Left lung (tissue), 10 donors: ENCODE data around the gene RPTOR. TPM values are rescaled to one million over a fixed set of nuclear protein-coding genes. Genes with fewer than 3 reads are reported as not detected.
A peak's percentile ranks its signal among the peaks of the same experiment; 100 is the strongest.

Experiments used
- ATAC-seq: fragments of 200-7000 bp; cut with Tn5 transposase; one replicate; pipeline ENCODE4 v1.9.1; 2020; ENCODE audit warnings: moderate library complexity
- DNase-seq, 4 donors: peaks; one replicate each; pipeline ENCODE4 v3.0.0-alpha.2; 2013 to 2020
- H3K27ac ChIP-seq, 2 donors: fragments of 200-600 bp; sonication (generic) in 1 of 2; one replicate each; pipeline versions ENCODE4 v1.5.0 to v1.8.0; 2020 to 2021
- H3K27me3 ChIP-seq, 2 donors: fragments of 200-600 bp; sonication (generic) in 1 of 2; one replicate each; pipeline versions ENCODE4 v1.5.0 to v1.8.0; 2020 to 2021
- H3K36me3 ChIP-seq, 2 donors: fragments of 200-600 bp; sonication (generic) in 1 of 2; one replicate each; pipeline versions ENCODE4 v1.5.0 to v1.8.0; 2020 to 2021
- H3K4me1 ChIP-seq, 2 donors: fragments of 200-600 bp; one replicate each; pipeline ENCODE4 v1.8.0; 2021
- H3K4me3 ChIP-seq, 2 donors: fragments of 200-600 bp; sonication (generic) in 1 of 2; one replicate each; pipeline versions ENCODE4 v1.5.0 to v1.8.0; 2020 to 2021; ENCODE audit warnings: mild to moderate bottlenecking in 1 of 2
- H3K9me3 ChIP-seq, 2 donors: fragments of 200-600 bp; sonication (generic) in 1 of 2; one replicate each; pipeline versions ENCODE4 v1.5.0 to v1.8.0; 2020 to 2021
- CTCF ChIP-seq, 2 donors: fragments of 200-600 bp; sonication (generic) in 1 of 2; IDR thresholded peaks; one replicate each; pipeline versions ENCODE4 v1.5.0 to v1.8.0; 2021; ENCODE audit warnings: antibody characterized with exemption in 2 of 2
- intact Hi-C, 2 donors: fragments of 100-400 bp; cut with DNase I; formaldehyde crosslinking; loops; one replicate each; pipeline versions ENCODE4 v1.11.2 to v1.14.2; 2022
- polyA plus RNA-seq, 6 donors: library from polyadenylated mRNA; unstranded; fragments of 120-200 nt; gene quantifications; one replicate each; pipeline ENCODE4 v1.2.1, GENCODE V29; 2013; ENCODE audit not compliant: insufficient read length in 6 of 6
- total RNA-seq, 2 donors: library from RNA; stranded (reverse); fragmentation: NEBNext Ultra II Directional; extraction: Animal tissue kit (Norgen Biotek cat#: 25700); gene quantifications; one replicate each; pipeline ENCODE4 v1.2.1, GENCODE V29; 2021
- donor health status: DM: no; HTN: yes; CAD: no.
- donor health status: DM: no; HTN: no; CAD: no.

The RPTOR gene
- total and polyA plus RNA-seq, 8 donors = 14.2 to 39.2 (median 20.7) TPM

GRCh38 chr17:80930335-80931279, 386.0 kb downstream of the RPTOR start:
- peaks cover 0 to 6% of the 10 kb centered on the region in 2 donors for H3K4me1 ChIP-seq
- intact Hi-C loops = no loop called here
- no peak overlapping the region for H3K4me3 ChIP-seq
- TF ChIP-seq CTCF (IDR thresholded peaks at IDR 0.05) = no peak
- ATAC-seq = no peak
- no peaks in the 10 kb centered on the region for H3K9me3 ChIP-seq
- DNase-seq = no peak
- no peaks in the 10 kb centered on the region for H3K27me3 ChIP-seq
- H3K36me3 ChIP-seq = peaks cover 0 to 21% of the 10 kb centered on the region in 2 donors
- H3K27ac ChIP-seq = no peak overlapping the region

GRCh38 chr17:80931421-80932265, 387.0 kb downstream of the RPTOR start:
- H3K9me3 ChIP-seq = no peaks in the 10 kb centered on the region
- intact Hi-C loops = no loop called here
- ATAC-seq = peak; percentile 45
- no peak overlapping the region for H3K4me3 ChIP-seq
- no peaks in the 10 kb centered on the region for H3K27me3 ChIP-seq
- TF ChIP-seq CTCF (IDR thresholded peaks at IDR 0.05) = no peak
- H3K4me1 ChIP-seq = peaks cover 0 to 6% of the 10 kb centered on the region in 2 donors
- no peak for DNase-seq
- H3K27ac ChIP-seq = no peak overlapping the region
- H3K36me3 ChIP-seq = peaks cover 0 to 16% of the 10 kb centered on the region in 2 donors

GRCh38 chr17:80935526-80935925, 390.9 kb downstream of the RPTOR start:
- no peak for TF ChIP-seq CTCF (IDR thresholded peaks at IDR 0.05)
- Histone ChIP-seq H3K27ac (no peak overlapping the region), H3K4me3 (no peak overlapping the region), H3K36me3 (peaks cover 0 to 5% of the 10 kb centered on the region in 2 donors), H3K9me3 (no peaks in the 10 kb centered on the region), H3K27me3 (no peaks in the 10 kb centered on the region), H3K4me1 (peaks cover 0 to 24% of the 10 kb centered on the region in 2 donors)
- DNase-seq (no peak), ATAC-seq (no peak)
- intact Hi-C loops = no loop called here

DNA sequence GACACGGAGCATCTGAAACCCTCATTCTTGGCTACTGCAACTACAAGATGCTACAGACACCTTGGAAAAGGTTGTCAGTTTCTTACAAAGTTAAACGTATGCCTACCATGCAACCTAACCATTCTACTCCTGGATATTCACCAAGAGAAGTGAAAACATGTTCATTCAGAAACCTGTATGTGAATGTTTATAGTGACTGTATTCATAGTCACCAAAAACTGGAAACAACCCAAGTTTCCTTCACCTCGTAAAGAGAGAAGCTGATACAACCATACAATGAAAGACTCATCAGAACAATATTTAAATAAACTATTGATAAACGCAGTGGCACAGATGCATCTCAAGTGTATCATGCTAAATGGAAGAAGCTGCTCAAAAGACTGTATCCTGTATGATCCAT, 391.6 kb downstream of the RPTOR start:
- no peak overlapping the region for H3K27ac ChIP-seq
- TF ChIP-seq CTCF (IDR thresholded peaks at IDR 0.05) = no peak
- peaks cover 0 to 12% of the 10 kb centered on the region in 2 donors for H3K36me3 ChIP-seq
- no peaks in the 10 kb centered on the region for H3K9me3 ChIP-seq
- peaks cover 0 to 31% of the 10 kb centered on the region in 2 donors for H3K4me1 ChIP-seq
- ATAC-seq (no peak), DNase-seq (no peak)
- no peak overlapping the region for H3K4me3 ChIP-seq
- H3K27me3 ChIP-seq = no peaks in the 10 kb centered on the region
- intact Hi-C loops = no loop called here

DNA sequence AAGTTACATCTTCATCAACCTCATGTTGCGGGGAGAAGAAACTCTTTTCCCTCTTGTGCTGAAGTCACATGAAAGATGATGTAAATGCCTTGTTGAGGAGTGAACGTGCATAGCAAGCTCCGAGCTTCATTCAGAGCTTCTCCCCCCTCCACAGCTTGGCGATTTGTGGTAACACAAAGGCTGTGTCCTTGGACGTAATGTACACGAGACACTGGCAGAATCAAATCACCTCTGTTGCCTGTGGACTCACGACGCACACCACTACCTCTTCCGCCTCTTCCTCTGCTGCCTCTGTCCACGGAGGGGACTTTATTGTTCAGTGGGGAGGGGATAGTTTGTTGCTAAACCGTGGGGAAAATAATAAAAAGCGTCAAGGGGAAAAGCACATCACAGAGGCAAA, 392.1 kb downstream of the RPTOR start:
- no peak overlapping the region for H3K27ac ChIP-seq
- DNase-seq (no peak), ATAC-seq (no peak)
- intact Hi-C loops = no loop called here
- TF ChIP-seq CTCF (IDR thresholded peaks at IDR 0.05) = no peak
- no peaks in the 10 kb centered on the region for H3K9me3 ChIP-seq
- H3K4me3 ChIP-seq = no peak overlapping the region
- H3K4me1 ChIP-seq = peaks cover 3 to 34% of the 10 kb centered on the region in 2 donors
- H3K36me3 ChIP-seq = peaks cover 0 to 17% of the 10 kb centered on the region in 2 donors
- no peaks in the 10 kb centered on the region for H3K27me3 ChIP-seq
